Measurements from ENCODE around the gene CT45A3.
A peak's percentile ranks its signal among the peaks of the same experiment; 100 is the strongest.
"Not testable (repeated sequence)": the region's sequence is repeated elsewhere in the genome, so short reads cannot be mapped to it uniquely, and the experiment has no call there.

The CT45A3 gene

GRCh38 chrX:135768091-135768490 is at the start of gene CT45A3:
Gene CT45A3 (minus strand): TSS chrX:135768191. CDS start chrX:135764444, 3,747 bp downstream.
- not testable (repeated sequence) for DNase-seq (ENCODE audit: insufficient read length, low spot score); FAIRE-seq

GRCh38 chrX:135802687-135803086 is 34.7 kb upstream of the CT45A3 start, which contains the start of gene CT45A6:
Gene CT45A6 (minus strand): TSS chrX:135802787. CDS start chrX:135798993, 3,794 bp downstream.
- FAIRE-seq; DNase-seq (ENCODE audit: insufficient read length, low spot score): not testable (repeated sequence)

GRCh38 chrX:135785403-135785802 is 17.4 kb upstream of the CT45A3 start, which contains the start of gene CT45A5:
Gene CT45A5 (minus strand): TSS chrX:135785503. CDS start chrX:135781729, 3,774 bp downstream.
- DNase-seq (ENCODE audit: insufficient read length, low spot score); FAIRE-seq: not testable (repeated sequence)

GRCh38 chrX:135744739-135745138 is 23.3 kb downstream of the CT45A3 start:
- FAIRE-seq; DNase-seq (ENCODE audit: insufficient read length, low spot score): not testable (repeated sequence)

- DNase-seq (ENCODE audit: insufficient read length, low spot score) (no peak), FAIRE-seq (no peak)
- no peak for TF ChIP-seq POLR2A (IDR thresholded peaks at IDR 0.05; ENCODE audit: low read depth, low read length)
These were observed 26.7 kb downstream of the CT45A3 start for GRCh38 chrX:135741192-135741715.

- DNase-seq (ENCODE audit: insufficient read length, low spot score): peak; percentile 19
- FAIRE-seq: peak; percentile 6
- no peak for TF ChIP-seq POLR2A (IDR thresholded peaks at IDR 0.05; ENCODE audit: low read depth, low read length)
These were observed 27.3 kb downstream of the CT45A3 start for GRCh38 chrX:135740681-135741149.

GRCh38 chrX:135737366-135738071 is 30.5 kb downstream of the CT45A3 start:
- DNase-seq (ENCODE audit: insufficient read length, low spot score) (no peak), FAIRE-seq (no peak)
- no peak for TF ChIP-seq POLR2A (IDR thresholded peaks at IDR 0.05; ENCODE audit: low read depth, low read length)

- not testable (repeated sequence) for DNase-seq (ENCODE audit: insufficient read length, low spot score)
These were observed 33.3 kb downstream of the CT45A3 start for GRCh38 chrX:135734666-135735065.

GRCh38 chrX:135713795-135714194 is 54.2 kb downstream of the CT45A3 start:
- no peak for DNase-seq (ENCODE audit: insufficient read length, low spot score)
- no peak for TF ChIP-seq POLR2A (IDR thresholded peaks at IDR 0.05; ENCODE audit: low read depth, low read length)
- FAIRE-seq: no peak

More at GRCh38 chrX:135734666-135735065, 33.3 kb downstream of the CT45A3 start:
- FAIRE-seq: not testable (repeated sequence)

- not testable (repeated sequence) for FAIRE-seq; DNase-seq (ENCODE audit: insufficient read length, low spot score)
These were observed 54.8 kb downstream of the CT45A3 start, which contains the start of gene CT45A1 for GRCh38 chrX:135713183-135713689. Gene CT45A1 (plus strand): TSS chrX:135713639. CDS start chrX:135718941, 5,302 bp downstream.
